Lower lobe of right lung (tissue), 2 donors: ENCODE measurements around the gene SRC. TPM values are rescaled to one million over a fixed set of nuclear protein-coding genes. Genes with fewer than 3 reads are reported as not detected.

Experiments
- ATAC-seq, 2 donors: fragments of 200-7000 bp; cut with Tn5 transposase; one replicate each; pipeline ENCODE4 v1.9.1; 2020 to 2022; ENCODE audit warnings: mild to moderate bottlenecking in 2 of 2, moderate library complexity in 2 of 2
- DNase-seq: peaks from one replicate; pipeline ENCODE4 v3.0.0-alpha.2; 2020
- H3K27ac ChIP-seq: fragments of 200-600 bp; one replicate; pipeline ENCODE4 v1.8.0; 2022
- H3K27me3 ChIP-seq: fragments of 200-600 bp; one replicate; pipeline ENCODE4 v1.8.0; 2022; ENCODE audit warnings: low read depth
- H3K36me3 ChIP-seq: fragments of 200-600 bp; one replicate; pipeline ENCODE4 v1.8.0; 2022; ENCODE audit warnings: mild to moderate bottlenecking
- H3K4me1 ChIP-seq: fragments of 200-600 bp; one replicate; pipeline ENCODE4 v1.8.0; 2022
- H3K4me3 ChIP-seq: fragments of 200-600 bp; one replicate; pipeline ENCODE4 v1.8.0; 2022; ENCODE audit warnings: mild to moderate bottlenecking
- H3K9me3 ChIP-seq: fragments of 200-600 bp; one replicate; pipeline ENCODE4 v1.8.0; 2022
- CTCF ChIP-seq: fragments of 200-600 bp; IDR thresholded peaks from one replicate; pipeline ENCODE4 v1.8.0; 2022; ENCODE audit warnings: antibody characterized with exemption, mild to moderate bottlenecking
- intact Hi-C: fragments of 100-400 bp; cut with DNase I; formaldehyde crosslinking; loops from one replicate; pipeline ENCODE4 v1.11.0; 2022
- total RNA-seq: library from RNA; stranded (reverse); fragmentation: NEBNext Ultra II Directional; extraction: Animal tissue kit (Norgen Biotek cat#: 25700); gene quantifications from one replicate; pipeline ENCODE4 v1.2.1, GENCODE V29; 2021
- donor health status: DM: no; HTN: yes; CAD: no; lungs with severe emphysema.

Gene SRC
- total RNA-seq, 1 donor from 2014 or later, result 72.7 TPM

DNA sequence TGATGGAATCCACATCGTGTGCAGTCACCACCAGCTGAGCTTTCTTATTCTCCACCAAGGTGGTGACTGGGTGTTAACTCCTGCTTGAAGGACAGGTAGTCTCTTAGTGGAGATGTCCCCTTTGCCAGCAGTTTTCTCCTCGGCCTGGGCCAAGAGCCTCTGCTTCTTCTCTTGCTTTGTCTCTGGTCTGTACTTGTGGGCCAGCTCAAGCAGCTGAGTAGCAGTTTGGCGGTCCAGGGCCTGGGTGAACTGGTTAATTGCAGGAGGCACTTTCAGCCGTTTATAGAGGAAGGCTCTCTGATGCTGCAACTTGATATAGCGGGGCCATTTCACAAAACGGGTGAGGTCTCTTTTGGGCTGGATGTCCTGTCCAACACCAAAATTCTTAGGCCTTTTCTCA, 99.1 kb downstream of the SRC start:
- Histone ChIP-seq H3K4me1 (no peaks in the 10 kb centered on the region), H3K27ac (no peak overlapping the region), H3K27me3 (no peaks in the 10 kb centered on the region), H3K4me3 (no peak overlapping the region), H3K36me3 (no peaks in the 10 kb centered on the region), H3K9me3 (no peaks in the 10 kb centered on the region)
- ATAC-seq, result no peak
- TF ChIP-seq CTCF, result no peak
- no peak for DNase-seq
- intact Hi-C loops, result no loop called here

GRCh38 chr20:37446286-37447032, 100.5 kb downstream of the SRC start:
- Histone ChIP-seq H3K27me3 (no peaks in the 10 kb centered on the region), H3K27ac (no peak overlapping the region), H3K9me3 (no peaks in the 10 kb centered on the region), H3K4me3 (no peak overlapping the region), H3K4me1 (no peaks in the 10 kb centered on the region), H3K36me3 (no peaks in the 10 kb centered on the region)
- DNase-seq, result no peak
- intact Hi-C loops, result no loop called here
- no peak for TF ChIP-seq CTCF
- ATAC-seq, result no peak

DNA sequence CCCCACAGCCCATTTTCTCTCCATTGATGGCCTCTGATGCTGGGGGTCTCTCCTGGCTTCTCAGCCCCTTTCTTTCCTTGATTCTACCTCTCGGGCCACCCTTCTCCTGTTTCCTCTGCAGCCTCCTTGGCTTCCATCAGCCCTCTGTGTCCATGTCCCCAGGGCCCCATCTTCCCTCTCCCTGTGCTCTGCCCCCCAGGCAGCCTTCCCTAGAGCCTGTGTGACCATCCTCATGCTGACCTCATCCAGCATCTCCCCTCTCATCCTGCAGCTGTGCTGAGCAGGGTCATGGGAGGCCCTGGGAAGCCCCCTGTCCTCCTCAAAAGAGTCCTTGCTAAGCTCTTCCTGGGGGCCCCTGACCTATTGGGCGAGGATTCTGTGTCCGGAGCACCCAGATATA, 101.7 kb downstream of the SRC start:
- Histone ChIP-seq H3K27ac (no peak overlapping the region), H3K27me3 (no peaks in the 10 kb centered on the region), H3K9me3 (no peaks in the 10 kb centered on the region), H3K36me3 (no peaks in the 10 kb centered on the region), H3K4me3 (no peak overlapping the region), H3K4me1 (no peaks in the 10 kb centered on the region)
- ATAC-seq, result no peak
- intact Hi-C loops, result no loop called here
- no peak for DNase-seq
- no peak for TF ChIP-seq CTCF

DNA sequence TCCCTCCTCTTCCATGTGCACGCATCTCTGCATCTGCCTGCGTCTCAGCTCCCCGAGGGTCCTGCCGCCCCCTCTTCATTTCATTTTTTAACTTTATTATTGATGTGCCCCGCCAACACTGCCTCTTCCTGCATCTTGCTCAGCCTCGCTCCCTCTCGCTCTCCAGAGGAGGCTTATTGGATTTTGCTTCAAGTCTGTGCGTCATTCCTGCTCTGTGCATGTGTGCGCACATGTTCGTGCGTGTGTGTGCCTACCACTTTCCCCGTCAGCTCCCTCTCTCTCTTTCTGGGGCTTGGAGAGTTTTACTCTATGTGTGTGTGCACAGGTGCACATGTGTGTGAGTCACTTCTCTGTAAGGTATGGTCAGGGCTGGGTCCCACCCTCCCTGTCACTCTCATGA, 103.3 kb downstream of the SRC start:
- no peak for DNase-seq
- no peak for ATAC-seq

GRCh38 chr20:37450344-37450743, 104.4 kb downstream of the SRC start:
- Histone ChIP-seq H3K4me1 (no peaks in the 10 kb centered on the region), H3K36me3 (no peaks in the 10 kb centered on the region), H3K4me3 (no peak overlapping the region), H3K27ac (no peak overlapping the region), H3K27me3 (no peaks in the 10 kb centered on the region), H3K9me3 (peaks cover 10% of the 10 kb centered on the region)
- DNase-seq (no peak), ATAC-seq (no peak)
- intact Hi-C loops, result no loop called here
- TF ChIP-seq CTCF, result no peak

More for the DNA sequence above, 103.3 kb downstream of the SRC start:
- TF ChIP-seq CTCF, result no peak
- Histone ChIP-seq H3K4me3 (no peak overlapping the region), H3K9me3 (no peaks in the 10 kb centered on the region), H3K27me3 (no peaks in the 10 kb centered on the region), H3K27ac (no peak overlapping the region), H3K36me3 (no peaks in the 10 kb centered on the region), H3K4me1 (no peaks in the 10 kb centered on the region)
- intact Hi-C loops, result no loop called here
